ENCODE data around the gene ADISSP. TPM values are rescaled to one million over a fixed set of nuclear protein-coding genes. Genes with fewer than 3 reads are reported as not detected.

Gene ADISSP
- total and polyA plus RNA-seq, 2 of the 13 experiments (the other 11 are each of a cell fraction or from before 2014, with no cell fraction given), result 38.3 to 90.6 TPM

DNA sequence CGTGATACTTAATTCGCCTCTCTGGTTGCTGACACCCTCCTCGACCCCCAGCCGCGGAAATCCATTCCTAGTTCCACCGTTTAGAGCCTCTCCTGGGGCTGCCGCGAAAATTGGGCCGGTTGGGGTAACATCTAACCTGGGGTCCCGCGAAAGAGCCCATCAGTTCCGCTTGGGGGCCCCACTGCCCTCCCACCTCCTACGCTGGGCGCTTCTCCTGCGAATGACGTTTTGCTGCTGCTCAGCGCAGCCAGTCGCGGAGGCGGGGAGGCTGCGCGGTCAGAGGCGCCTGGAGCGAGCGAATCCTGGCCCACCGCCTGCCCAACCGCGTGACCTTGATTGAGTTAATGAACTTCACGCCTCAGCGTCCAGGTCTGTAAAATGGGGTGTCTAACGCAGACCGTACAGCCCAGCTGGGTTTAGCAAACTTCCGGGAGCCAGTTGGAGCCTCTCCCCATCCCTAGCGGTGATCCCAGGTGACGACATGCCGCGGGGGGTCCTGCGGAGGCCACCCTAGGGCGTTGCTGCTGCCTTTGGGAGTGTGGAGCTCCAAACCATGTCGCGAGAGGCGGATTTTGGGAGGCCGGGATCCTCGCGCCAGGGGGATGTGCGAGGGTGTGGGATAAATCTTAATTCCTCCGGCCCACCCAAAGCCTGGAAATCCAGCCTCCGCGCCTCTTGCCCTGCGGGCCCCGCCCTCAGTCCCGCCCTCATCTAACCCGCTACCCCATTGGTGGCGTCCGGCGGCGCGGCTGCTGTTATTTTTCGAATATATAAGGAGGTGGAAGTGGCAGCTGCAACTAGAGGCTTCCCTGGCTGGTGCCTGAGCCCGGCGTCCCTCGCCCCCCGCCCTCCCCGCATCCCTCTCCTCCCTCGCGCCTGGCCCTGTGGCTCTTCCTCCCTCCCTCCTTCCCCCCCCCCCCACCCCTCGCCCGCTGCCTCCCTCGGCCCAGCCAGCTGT lies 28.2 kb upstream of the ADISSP start, which contains the start of gene CDC25B (continued):
- TF ChIP-seq, protein P1, sequence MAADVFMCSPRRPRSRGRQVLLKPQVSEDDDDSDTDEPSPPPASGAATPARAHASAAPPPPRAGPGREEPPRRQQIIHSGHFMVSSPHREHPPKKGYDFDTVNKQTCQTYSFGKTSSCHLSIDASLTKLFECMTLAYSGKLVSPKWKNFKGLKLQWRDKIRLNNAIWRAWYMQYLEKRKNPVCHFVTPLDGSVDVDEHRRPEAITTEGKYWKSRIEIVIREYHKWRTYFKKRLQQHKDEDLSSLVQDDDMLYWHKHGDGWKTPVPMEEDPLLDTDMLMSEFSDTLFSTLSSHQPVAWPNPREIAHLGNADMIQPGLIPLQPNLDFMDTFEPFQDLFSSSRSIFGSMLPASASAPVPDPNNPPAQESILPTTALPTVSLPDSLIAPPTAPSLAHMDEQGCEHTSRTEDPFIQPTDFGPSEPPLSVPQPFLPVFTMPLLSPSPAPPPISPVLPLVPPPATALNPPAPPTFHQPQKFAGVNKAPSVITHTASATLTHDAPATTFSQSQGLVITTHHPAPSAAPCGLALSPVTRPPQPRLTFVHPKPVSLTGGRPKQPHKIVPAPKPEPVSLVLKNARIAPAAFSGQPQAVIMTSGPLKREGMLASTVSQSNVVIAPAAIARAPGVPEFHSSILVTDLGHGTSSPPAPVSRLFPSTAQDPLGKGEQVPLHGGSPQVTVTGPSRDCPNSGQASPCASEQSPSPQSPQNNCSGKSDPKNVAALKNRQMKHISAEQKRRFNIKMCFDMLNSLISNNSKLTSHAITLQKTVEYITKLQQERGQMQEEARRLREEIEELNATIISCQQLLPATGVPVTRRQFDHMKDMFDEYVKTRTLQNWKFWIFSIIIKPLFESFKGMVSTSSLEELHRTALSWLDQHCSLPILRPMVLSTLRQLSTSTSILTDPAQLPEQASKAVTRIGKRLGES (CRISPR knock-in tag; IDR thresholded peaks at IDR 0.05; ENCODE audit: borderline replicate concordance), result no peak
- TF ChIP-seq ZNF776 (CRISPR knock-in tag; IDR thresholded peaks at IDR 0.05) (no peak), ZSCAN31 (CRISPR knock-in tag; IDR thresholded peaks at IDR 0.05; ENCODE audit: low read depth) (peak; percentile 66; the same call in 1 of the 2 replicates), PITX1 (CRISPR knock-in tag; IDR thresholded peaks at IDR 0.05) (peak; percentile 86), GTF2F1 (IDR thresholded peaks at IDR 0.05; ENCODE audit: low read length) (no peak), NR2C2 (CRISPR knock-in tag; IDR thresholded peaks at IDR 0.05; ENCODE audit: borderline replicate concordance) (peak; percentile 64), SOX13 (IDR thresholded peaks at IDR 0.05) (peak; percentile 9; the same call in 1 of the 2 replicates), SOX13 (CRISPR knock-in tag; conservative IDR thresholded peaks at IDR 0.05 in 1 of 2, IDR thresholded peaks at IDR 0.05 in 1 of 2) (no peak), TOE1 (CRISPR knock-in tag; IDR thresholded peaks at IDR 0.05) (no peak), ZNF234 (CRISPR knock-in tag; conservative IDR thresholded peaks at IDR 0.05) (no peak), RBFOX2 (IDR thresholded peaks at IDR 0.05; ENCODE audit: low read depth, low read length) (peak; percentile 64), SMAD1 (CRISPR knock-in tag; IDR thresholded peaks at IDR 0.05; ENCODE audit: borderline replicate concordance, low read depth) (no peak; the same call in 1 of the 2 replicates), ZC3H4 (CRISPR knock-in tag; IDR thresholded peaks at IDR 0.05; ENCODE audit: borderline replicate concordance) (no peak), DPF2 (CRISPR knock-in tag; IDR thresholded peaks at IDR 0.05; ENCODE audit: borderline replicate concordance, low read depth) (peak; percentile 39; the same call in 1 of the 2 replicates)
- TF ChIP-seq, protein P2, sequence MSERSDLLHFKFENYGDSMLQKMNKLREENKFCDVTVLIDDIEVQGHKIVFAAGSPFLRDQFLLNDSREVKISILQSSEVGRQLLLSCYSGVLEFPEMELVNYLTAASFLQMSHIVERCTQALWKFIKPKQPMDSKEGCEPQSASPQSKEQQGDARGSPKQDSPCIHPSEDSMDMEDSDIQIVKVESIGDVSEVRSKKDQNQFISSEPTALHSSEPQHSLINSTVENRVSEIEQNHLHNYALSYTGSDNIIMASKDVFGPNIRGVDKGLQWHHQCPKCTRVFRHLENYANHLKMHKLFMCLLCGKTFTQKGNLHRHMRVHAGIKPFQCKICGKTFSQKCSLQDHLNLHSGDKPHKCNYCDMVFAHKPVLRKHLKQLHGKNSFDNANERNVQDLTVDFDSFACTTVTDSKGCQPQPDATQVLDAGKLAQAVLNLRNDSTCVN (CRISPR knock-in tag; IDR thresholded peaks at IDR 0.05; ENCODE audit: borderline replicate concordance), result no peak; the same call in 1 of the 2 replicates
- TF ChIP-seq, protein P3, sequence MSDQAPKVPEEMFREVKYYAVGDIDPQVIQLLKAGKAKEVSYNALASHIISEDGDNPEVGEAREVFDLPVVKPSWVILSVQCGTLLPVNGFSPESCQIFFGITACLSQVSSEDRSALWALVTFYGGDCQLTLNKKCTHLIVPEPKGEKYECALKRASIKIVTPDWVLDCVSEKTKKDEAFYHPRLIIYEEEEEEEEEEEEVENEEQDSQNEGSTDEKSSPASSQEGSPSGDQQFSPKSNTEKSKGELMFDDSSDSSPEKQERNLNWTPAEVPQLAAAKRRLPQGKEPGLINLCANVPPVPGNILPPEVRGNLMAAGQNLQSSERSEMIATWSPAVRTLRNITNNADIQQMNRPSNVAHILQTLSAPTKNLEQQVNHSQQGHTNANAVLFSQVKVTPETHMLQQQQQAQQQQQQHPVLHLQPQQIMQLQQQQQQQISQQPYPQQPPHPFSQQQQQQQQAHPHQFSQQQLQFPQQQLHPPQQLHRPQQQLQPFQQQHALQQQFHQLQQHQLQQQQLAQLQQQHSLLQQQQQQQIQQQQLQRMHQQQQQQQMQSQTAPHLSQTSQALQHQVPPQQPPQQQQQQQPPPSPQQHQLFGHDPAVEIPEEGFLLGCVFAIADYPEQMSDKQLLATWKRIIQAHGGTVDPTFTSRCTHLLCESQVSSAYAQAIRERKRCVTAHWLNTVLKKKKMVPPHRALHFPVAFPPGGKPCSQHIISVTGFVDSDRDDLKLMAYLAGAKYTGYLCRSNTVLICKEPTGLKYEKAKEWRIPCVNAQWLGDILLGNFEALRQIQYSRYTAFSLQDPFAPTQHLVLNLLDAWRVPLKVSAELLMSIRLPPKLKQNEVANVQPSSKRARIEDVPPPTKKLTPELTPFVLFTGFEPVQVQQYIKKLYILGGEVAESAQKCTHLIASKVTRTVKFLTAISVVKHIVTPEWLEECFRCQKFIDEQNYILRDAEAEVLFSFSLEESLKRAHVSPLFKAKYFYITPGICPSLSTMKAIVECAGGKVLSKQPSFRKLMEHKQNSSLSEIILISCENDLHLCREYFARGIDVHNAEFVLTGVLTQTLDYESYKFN (CRISPR knock-in tag; conservative IDR thresholded peaks at IDR 0.05), result peak; percentile 48; the same call in 1 of the 2 replicates
- TF ChIP-seq, protein P4, sequence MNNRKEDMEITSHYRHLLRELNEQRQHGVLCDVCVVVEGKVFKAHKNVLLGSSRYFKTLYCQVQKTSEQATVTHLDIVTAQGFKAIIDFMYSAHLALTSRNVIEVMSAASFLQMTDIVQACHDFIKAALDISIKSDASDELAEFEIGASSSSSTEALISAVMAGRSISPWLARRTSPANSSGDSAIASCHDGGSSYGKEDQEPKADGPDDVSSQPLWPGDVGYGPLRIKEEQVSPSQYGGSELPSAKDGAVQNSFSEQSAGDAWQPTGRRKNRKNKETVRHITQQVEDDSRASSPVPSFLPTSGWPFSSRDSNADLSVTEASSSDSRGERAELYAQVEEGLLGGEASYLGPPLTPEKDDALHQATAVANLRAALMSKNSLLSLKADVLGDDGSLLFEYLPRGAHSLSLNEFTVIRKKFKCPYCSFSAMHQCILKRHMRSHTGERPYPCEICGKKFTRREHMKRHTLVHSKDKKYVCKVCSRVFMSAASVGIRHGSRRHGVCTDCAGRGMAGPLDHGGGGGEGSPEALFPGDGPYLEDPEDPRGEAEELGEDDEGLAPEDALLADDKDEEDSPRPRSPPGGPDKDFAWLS (CRISPR knock-in tag; IDR thresholded peaks at IDR 0.05; ENCODE audit: borderline replicate concordance), result peak; percentile 76; the same call in 1 of the 2 replicates

Measured in HepG2 (cell line).